HPDE6-E6E7 (cell line): ENCODE data around the gene PNLIPRP3.
"Not testable (repeated sequence)": the region's sequence is repeated elsewhere in the genome, so short reads cannot be mapped to it uniquely, and the experiment has no call there.

Experiments used
- DNase-seq: peaks from one replicate; pipeline ENCODE4 v3.0.0; 2011; ENCODE audit warnings: missing footprints; ENCODE audit errors: extremely low spot score

PNLIPRP3 gene

DNA sequence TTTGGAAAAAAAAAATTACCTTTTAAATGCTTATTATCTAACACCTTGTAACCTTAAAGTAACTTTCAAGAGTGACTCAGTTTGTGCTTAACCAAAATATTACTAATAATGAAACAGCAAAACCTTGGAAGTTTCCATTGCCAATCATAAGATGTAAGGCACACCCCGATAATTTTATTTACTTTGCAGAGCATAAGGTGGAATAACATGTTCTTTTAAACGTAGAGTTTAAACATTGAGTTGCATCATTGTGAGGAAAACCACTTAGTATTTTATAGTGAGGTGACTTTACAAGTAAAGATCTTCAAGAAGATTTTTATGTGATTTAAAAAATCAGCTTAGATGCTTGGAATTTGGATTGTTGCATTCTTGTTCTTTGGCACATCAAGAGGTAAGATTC lies at the start of gene PNLIPRP3:
TSS of gene PNLIPRP3 (plus strand) at position 177 of the 400 bp plus-strand sequence. CDS start at position 343, 166 bp downstream.
- DNase-seq, result no peak

- no peak for DNase-seq
Measured at GRCh38 chr10:116382290-116382689, 45.4 kb upstream of the PNLIPRP3 start.

DNA sequence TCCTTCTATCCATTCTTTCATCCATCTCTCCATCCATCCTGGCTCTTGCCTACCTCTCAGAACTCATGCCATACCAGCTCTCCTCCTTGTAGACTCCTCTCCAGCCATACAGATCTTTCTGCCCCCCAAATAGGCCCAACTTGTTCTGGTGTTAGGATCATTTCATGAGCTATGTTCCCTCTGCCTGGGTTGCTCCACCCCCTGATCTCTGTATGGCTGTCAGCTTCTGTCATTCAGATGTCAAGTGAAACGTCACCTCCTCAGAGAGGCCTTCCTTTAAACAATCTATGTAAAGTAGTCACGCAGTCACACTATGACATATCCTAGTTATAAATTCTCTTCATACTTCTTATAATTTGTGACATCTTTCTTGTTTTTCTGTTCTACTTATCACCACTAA lies 42.3 kb upstream of the PNLIPRP3 start:
- no peak for DNase-seq

GRCh38 chr10:116385994-116386809 lies 41.4 kb upstream of the PNLIPRP3 start:
- DNase-seq, result no peak

DNA sequence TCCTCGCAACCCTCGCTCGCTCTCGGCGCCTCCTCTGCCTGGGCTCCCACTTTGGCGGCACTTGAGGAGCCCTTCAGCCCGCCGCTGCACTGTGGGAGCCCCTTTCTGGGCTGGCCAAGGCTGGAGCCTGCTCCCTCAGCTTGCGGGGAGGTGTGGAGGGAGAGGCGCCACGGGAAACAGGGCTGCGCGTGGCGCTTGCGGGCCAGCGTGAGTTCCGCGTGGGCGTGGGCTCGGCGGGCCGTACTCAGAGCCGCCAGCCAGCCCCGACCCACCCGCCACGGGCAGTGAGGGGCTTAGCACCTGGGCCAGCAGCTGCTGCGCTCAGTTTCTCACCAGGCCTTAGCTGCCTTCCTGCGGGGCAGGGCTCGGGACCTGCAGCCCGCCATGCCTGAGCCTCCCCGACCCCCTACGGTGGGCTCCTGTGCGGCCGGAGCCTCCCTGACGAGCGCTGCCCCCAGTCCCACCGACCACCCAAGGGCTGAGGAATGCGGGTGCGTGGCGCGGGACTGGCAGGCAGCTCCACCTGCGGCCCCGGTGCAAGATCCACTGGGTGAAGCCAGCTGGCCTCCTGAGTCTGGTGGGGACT lies 34.3 kb upstream of the PNLIPRP3 start:
- not testable (repeated sequence) for DNase-seq

GRCh38 chr10:116395223-116395985 lies 32.2 kb upstream of the PNLIPRP3 start:
- DNase-seq, result no peak

GRCh38 chr10:116398224-116398623 lies 29.4 kb upstream of the PNLIPRP3 start:
- DNase-seq, result no peak

- no peak for DNase-seq
Measured at GRCh38 chr10:116402858-116403257, 24.8 kb upstream of the PNLIPRP3 start.

DNA sequence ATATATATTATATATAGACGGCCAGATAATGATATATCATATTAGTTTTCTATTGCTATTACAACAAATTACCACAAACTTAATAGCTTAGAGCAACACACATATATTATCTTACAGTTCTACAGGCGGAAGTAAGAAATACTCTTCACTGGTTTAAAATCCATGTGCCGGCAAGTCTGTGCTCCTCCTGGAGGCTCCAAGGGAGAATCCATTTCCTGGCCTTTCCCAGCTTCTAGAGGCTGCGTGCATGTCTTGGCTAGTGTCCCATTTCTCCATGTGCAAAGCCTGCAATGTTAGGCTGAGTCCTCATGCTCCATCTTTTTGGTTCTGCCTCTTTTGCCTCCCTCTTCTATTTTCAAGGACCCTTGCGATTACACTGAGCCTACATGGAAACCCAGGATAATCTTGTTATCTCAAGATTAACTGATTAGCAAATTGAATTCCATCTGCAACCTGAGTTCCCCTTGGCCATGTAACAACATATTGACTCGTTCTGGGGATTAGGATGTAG lies 23.9 kb upstream of the PNLIPRP3 start:
- DNase-seq, result no peak

- no peak for DNase-seq
Measured at GRCh38 chr10:116408719-116409118, 18.9 kb upstream of the PNLIPRP3 start.

DNA sequence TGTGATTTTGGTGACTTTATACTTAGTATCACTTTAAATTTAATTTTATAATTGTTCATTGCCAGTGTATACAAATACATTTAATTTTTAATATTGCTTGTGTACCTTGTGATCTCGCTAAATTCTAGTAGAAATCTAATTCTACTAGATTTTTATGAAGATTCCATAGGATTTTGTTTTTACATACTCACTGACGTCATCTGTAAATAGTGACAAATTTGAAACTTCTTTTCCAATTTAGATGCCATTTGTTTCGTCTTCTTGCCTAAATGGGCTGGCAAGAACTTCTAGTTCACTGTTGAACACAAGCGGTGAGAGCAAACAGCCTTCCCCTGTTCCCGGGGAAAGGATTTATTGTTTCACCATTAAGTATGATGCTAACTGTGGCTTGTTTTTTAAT lies 17.3 kb upstream of the PNLIPRP3 start:
- DNase-seq, result no peak

- DNase-seq, result no peak
Measured at GRCh38 chr10:116417821-116418220, 9.8 kb upstream of the PNLIPRP3 start.

- DNase-seq, result no peak
Measured at GRCh38 chr10:116418389-116418788, 9.3 kb upstream of the PNLIPRP3 start.

- no peak for DNase-seq
Measured at GRCh38 chr10:116421815-116422214, 5.8 kb upstream of the PNLIPRP3 start.

- DNase-seq, result no peak
Measured at GRCh38 chr10:116429288-116429977, 1.8 kb downstream of the PNLIPRP3 start.

DNA sequence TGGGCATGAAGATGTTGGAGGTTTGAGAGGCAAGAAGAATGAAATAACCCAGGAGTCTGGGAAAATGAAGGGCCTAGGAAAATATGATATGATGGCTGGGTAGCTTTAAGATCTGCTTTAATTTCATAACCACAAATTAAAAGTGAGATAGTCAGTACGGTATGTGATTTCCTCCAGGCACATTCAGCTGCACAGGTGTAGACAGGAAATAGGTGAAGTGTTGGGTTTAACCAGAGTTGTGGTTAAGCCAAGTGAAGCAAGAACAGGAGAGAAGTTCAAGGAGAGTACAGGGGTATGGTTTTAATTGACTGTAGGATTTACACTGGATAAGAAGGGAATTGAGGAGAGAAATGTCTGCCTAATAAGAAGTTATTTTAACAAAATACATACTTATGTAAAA lies 2.6 kb downstream of the PNLIPRP3 start:
- no peak for DNase-seq

- no peak for DNase-seq
Measured at GRCh38 chr10:116431598-116431997, 4.0 kb downstream of the PNLIPRP3 start.

DNA sequence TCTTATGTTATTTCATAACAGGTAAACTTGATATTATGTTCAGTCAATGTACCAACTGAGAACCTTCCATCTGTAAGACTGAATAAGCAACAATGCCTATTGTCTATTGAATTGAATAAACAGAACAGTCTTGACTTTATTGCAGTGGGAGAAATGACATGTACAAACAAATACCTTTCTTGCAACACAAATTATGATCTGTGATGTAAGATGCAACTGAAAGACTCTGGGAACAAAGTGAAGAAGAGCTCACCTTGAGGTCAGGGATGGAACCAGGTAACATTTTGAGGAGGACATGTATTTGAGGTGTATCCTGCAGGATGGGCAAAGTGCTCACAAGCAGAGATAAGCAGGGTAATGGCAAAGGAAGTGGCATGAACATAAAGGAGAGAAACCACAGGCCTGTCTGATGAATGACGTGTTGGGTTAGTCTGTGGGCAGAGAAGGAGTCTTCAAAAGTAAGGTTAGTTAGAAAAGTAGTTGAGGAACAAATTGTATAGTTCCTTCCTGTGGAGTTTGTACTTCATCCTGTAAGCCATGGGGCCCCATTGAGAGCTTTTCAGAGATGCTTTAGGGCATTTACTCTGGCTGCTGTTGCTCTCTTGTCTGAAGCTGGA lies 9.5 kb downstream of the PNLIPRP3 start:
- no peak for DNase-seq

DNA sequence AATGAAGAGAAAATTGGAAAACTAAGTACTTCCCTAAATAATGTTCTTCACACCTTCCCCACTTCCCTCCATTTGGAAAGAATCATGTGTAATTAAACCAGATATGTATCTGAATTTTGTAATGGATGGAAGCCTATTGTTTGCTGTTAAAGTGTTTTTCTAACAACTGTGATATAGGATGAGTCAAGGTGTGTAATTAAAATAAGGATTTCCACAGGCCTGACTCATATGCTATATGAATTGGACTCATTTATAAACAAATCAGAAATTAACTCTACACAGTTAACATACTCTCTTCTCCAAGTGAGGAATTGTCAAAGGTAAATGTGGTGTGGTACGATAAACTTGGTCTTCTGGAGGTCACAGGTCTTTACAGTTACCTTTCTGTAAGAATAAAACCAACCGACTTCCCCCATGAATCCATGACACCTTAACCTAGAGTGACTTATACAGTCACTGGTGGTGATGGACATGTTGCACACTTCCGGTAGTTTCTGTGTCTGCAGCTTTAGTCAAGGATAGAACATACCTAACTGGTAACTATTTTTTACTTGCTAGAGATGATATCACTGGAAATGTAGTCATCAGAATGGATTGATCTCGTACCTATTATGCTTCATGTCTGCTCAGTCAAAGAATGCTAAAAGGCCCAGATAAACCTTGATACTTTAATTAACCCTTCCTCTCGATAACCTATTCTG lies 12.8 kb downstream of the PNLIPRP3 start:
- DNase-seq, result no peak

- no peak for DNase-seq
Measured at GRCh38 chr10:116444527-116445142, 17.0 kb downstream of the PNLIPRP3 start.
